HepG2 (cell line): ENCODE data around the gene MGAT4C. TPM values are rescaled to one million over a fixed set of nuclear protein-coding genes. Genes with fewer than 3 reads are reported as not detected.
"Not testable (repeated sequence)": the region's sequence is repeated elsewhere in the genome, so short reads cannot be mapped to it uniquely, and the experiment has no call there.

ENCODE experiments used
- ATAC-seq: fragments of 200-7000 bp; cut with Tn5 transposase; 3 replicates; pipeline ENCODE4 v1.9.1; 2020; ENCODE audit warnings: mild to moderate bottlenecking, moderate library complexity
- BruUV-seq: library from RNA; stranded (reverse); fragments of 400-500 nt; replicated peaks from 2 replicates; lab custom pipeline; 2021; lab: Mats Ljungman, UMichigan
- CTCF ChIA-PET: fragments of 300-600 bp; formaldehyde crosslinking; extraction: SDS; loops from one replicate; lab custom pipeline; 2021; ENCODE audit warnings: low total read pairs, inconsistent platforms, low intra/inter-chr PET ratio; lab: Yijun Ruan, JAX
- POLR2A ChIA-PET: fragments of 350-600 bp; sonication (Branson Sonifier 250); formaldehyde crosslinking; loops from one replicate; lab custom pipeline; 2020; ENCODE audit warnings: antibody characterized with exemption, inconsistent platforms; lab: Yijun Ruan, JAX
- DNase-seq: peaks from one replicate; pipeline ENCODE4 v3.0.0-alpha.2; 2015; ENCODE audit warnings: low spot score
- FAIRE-seq: peaks from 3 replicates; lab custom pipeline; 2011; peaks lifted over from hg19 to GRCh38; lab: Jason Lieb, UNC
- H2AFZ ChIP-seq: one replicate; pipeline ENCODE4 v1.6.1; 2011; ENCODE audit warnings: low read length, inconsistent platforms
- H3K27ac ChIP-seq: fragments of 300-600 bp; 3 replicates; pipeline ENCODE4 v1.8.0; 2011; ENCODE audit warnings: mixed run types, mild to moderate bottlenecking, mixed read lengths, low read length, inconsistent platforms; ENCODE audit not compliant: insufficient read depth; ENCODE audit errors: extremely low read length
- H3K27me3 ChIP-seq, 2 experiments: fragments of 200-600 bp in 1 of 2; 2 replicates in 1 of 2; 3 replicates in 1 of 2; pipeline versions ENCODE4 v1.6.0 to v1.8.0; 2011; ENCODE audit warnings: low read length in 2 of 2, mild to moderate bottlenecking in 2 of 2, moderate library complexity in 2 of 2, inconsistent platforms in 1 of 2; ENCODE audit not compliant: insufficient read depth in 2 of 2, control insufficient read depth in 1 of 2
- H3K36me3 ChIP-seq, 2 experiments: fragments of 200-600 bp in 1 of 2; replicated peaks in 1 of 2; 2 replicates in 1 of 2; 3 replicates in 1 of 2; pipeline versions ENCODE4 v1.5.1 to v1.8.0; 2011; ENCODE audit warnings: low read length in 2 of 2, inconsistent platforms in 1 of 2; ENCODE audit not compliant: insufficient read depth in 2 of 2, control insufficient read depth in 1 of 2
- H3K4me1 ChIP-seq: 2 replicates; pipeline ENCODE4 v1.5.1; 2012; ENCODE audit warnings: low read length, inconsistent platforms; ENCODE audit not compliant: insufficient read depth
- H3K4me2 ChIP-seq: 2 replicates; pipeline ENCODE4 v1.6.0; 2011; ENCODE audit warnings: low read depth, low read length, inconsistent platforms
- H3K4me3 ChIP-seq, 3 experiments: fragments of 200-600 bp in 1 of 3; sonication (generic), shearing (Covaris generic) in 1 of 3; replicated peaks in 1 of 3; 2 replicates each; pipeline ENCODE4 v1.5.1; 2011 to 2016; ENCODE audit warnings: low read length in 3 of 3, inconsistent platforms in 2 of 3, low read depth in 2 of 3, mild to moderate bottlenecking in 2 of 3, control low read depth in 1 of 3, mixed read lengths in 1 of 3; ENCODE audit not compliant: insufficient read depth in 1 of 3
- H3K79me2 ChIP-seq: one replicate; pipeline ENCODE4 v1.6.1; 2011; ENCODE audit warnings: low read length, inconsistent platforms; ENCODE audit not compliant: insufficient read depth
- H3K9ac ChIP-seq: 2 replicates; pipeline ENCODE4 v1.6.0; 2011; ENCODE audit warnings: mild to moderate bottlenecking, low read depth, low read length, inconsistent platforms; ENCODE audit not compliant: insufficient read depth
- H3K9me3 ChIP-seq: 2 replicates; pipeline ENCODE4 v1.5.1; 2012; ENCODE audit warnings: mild to moderate bottlenecking, low read length
- H4K20me1 ChIP-seq: 2 replicates; pipeline ENCODE4 v1.6.0; 2011; ENCODE audit warnings: inconsistent platforms, mild to moderate bottlenecking, low read length, moderate library complexity; ENCODE audit not compliant: insufficient read depth
- ZNF138 ChIP-seq: sonication (generic); formaldehyde crosslinking; IDR thresholded peaks from 2 replicates; pipeline ENCODE4 v1.5.0; 2020; ENCODE audit warnings: mild to moderate bottlenecking, low read depth, missing genetic modification reagents
- WGBS: methylation state at CpG from one replicate; pipeline ENCODE4 v1.1.6; 2017; ENCODE audit warnings: low lambda C conversion rate; 5-methylcytosine and 5-hydroxymethylcytosine counted together
- in situ Hi-C: cut with HindIII; loops from 2 replicates; pipeline ENCODE4 v1.10.0; 2017; ENCODE audit warnings: low pct_unique_long_range_greater_than_20kb; ENCODE audit not compliant: extremely low pct_ligation_motif_present
- intact Hi-C: fragments of 100-400 bp; cut with micrococcal nuclease; formaldehyde crosslinking; loops from one replicate; pipeline ENCODE4 v1.10.0; 2022; ENCODE audit not compliant: unreplicated experiment
- polyA plus RNA-seq, 8 experiments: library from polyadenylated mRNA; depleted of rRNA in 3 of 8; stranded (reverse) in 7 of 8; unstranded in 1 of 8; fragments of >200 nt; fragmentation: Illumina TruSeq in 4 of 8; extraction: Trizol in 4 of 8; gene quantifications; 2 replicates each; pipeline versions ENCODE4 v1.2.1 to v1.2.3, GENCODE V29; 2011 to 2016; ENCODE audit warnings: low read depth in 4 of 8, missing spikeins in 1 of 8, mixed read lengths in 1 of 8; ENCODE audit not compliant: insufficient read depth in 1 of 8
- total RNA-seq, 5 experiments: library from RNA; depleted of rRNA; stranded (reverse); fragments of >200 nt; fragmentation: Illumina TruSeq; extraction: Trizol; gene quantifications; 2 replicates each; pipeline ENCODE4 v1.2.3, GENCODE V29; 2016; ENCODE audit warnings: low read depth in 1 of 5

The MGAT4C gene
- total and polyA plus RNA-seq, 2 of the 13 experiments (the other 11 are each of a cell fraction or from before 2014, with no cell fraction given), result not detected

DNA sequence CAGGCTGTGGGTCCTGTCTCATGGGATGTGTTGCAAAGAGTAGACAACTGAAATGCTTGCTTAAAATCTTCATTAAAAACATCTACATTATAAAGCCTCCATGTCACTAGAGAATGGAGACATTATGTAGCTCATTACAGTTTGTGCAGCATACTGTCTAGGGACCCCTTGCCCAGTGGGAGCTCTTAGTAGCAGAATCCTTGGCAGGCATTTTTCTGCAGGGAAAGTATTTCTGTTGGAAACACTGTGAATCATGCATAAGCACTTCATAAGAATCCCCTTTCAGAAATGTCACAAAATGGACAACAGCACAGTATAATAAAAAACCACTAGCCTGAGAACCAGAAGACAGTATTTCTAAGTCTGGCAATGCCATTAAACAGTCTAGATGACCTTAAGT lies 174.3 kb downstream of the MGAT4C start:
- intact Hi-C loops, result no loop called here
- POLR2A ChIA-PET, result no interaction called here
- no peaks in the 10 kb centered on the region for H3K27me3 ChIP-seq
- no peak for ATAC-seq
- no peaks in the 10 kb centered on the region for H3K9me3 ChIP-seq
- no peak for TF ChIP-seq ZNF138 (CRISPR knock-in tag)
- TF ChIP-seq, all 625 proteins: peak for 0
- FAIRE-seq (no peak), DNase-seq (no peak)
- Histone ChIP-seq H3K4me3 (no peak overlapping the region), H3K9ac (no peak overlapping the region), H4K20me1 (no peaks in the 10 kb centered on the region), H3K79me2 (no peaks in the 10 kb centered on the region), H3K36me3 (no peaks in the 10 kb centered on the region), H3K4me2 (no peak overlapping the region), H2AFZ (no peak overlapping the region), H3K27ac (no peak overlapping the region), H3K4me1 (no peaks in the 10 kb centered on the region)
- CTCF ChIA-PET, result no interaction called here
- in situ Hi-C loops, result no loop called here
- no TSS peak for BruUV-seq

DNA sequence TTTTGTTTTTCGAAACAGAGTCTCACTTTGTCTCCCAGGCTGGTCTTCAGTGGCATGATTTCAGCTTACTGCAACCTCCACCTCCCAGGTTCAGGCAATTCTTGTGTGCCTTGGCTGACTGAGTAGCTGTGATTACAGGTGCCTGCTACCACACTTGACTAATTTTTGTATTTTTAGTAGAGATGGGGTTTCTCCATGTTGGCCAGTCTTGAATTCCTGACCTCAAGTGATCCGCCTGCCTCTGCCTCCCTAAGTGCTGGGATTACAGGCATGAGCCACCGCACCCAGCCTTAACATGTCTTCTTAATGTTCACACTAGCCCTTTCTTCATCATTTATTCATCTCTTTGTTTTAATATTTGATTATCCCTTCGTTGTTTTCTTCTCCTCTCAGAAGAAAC lies 197.1 kb downstream of the MGAT4C start:
- H3K36me3 ChIP-seq, H3K9ac ChIP-seq, H3K4me2 ChIP-seq, H3K4me3 ChIP-seq, H2AFZ ChIP-seq, POLR2A ChIA-PET, in situ Hi-C loops, H3K27me3 ChIP-seq, H4K20me1 ChIP-seq, ATAC-seq, H3K27ac ChIP-seq, BruUV-seq, H3K9me3 ChIP-seq, CTCF ChIA-PET, H3K79me2 ChIP-seq, DNase-seq, FAIRE-seq, H3K4me1 ChIP-seq, intact Hi-C loops: not testable (repeated sequence)
- 30% methylated on average over 4 of the region's 4 CpGs for WGBS
